CD8-positive, alpha-beta memory T cell (primary cell): ENCODE data around the gene ATP13A3. TPM values are rescaled to one million over a fixed set of nuclear protein-coding genes. Genes with fewer than 3 reads are reported as not detected.

Experiments used
- CTCF ChIA-PET: fragments of 350-600 bp; sonication (Branson Sonifier 250); formaldehyde crosslinking; loops from one replicate; lab custom pipeline; 2021; ENCODE audit warnings: antibody characterized with exemption; lab: Charles Lee
- POLR2A ChIA-PET: fragments of 350-600 bp; sonication (Branson Sonifier 250); formaldehyde crosslinking; loops from one replicate; lab custom pipeline; 2021; ENCODE audit warnings: antibody characterized with exemption; lab: Charles Lee
- DNase-seq, 5 donors: peaks; one replicate each; pipeline versions ENCODE4 v3.0.0 to v3.0.0-alpha.2; 2020 to 2022; ENCODE audit warnings: mixed read lengths in 1 of 5
- H3K27ac ChIP-seq: one replicate; pipeline ENCODE4 v1.7.0; 2013; ENCODE audit warnings: low read depth, mild to moderate bottlenecking, low read length, moderate library complexity
- H3K27me3 ChIP-seq: 2 replicates; pipeline ENCODE4 v1.7.0; 2013; ENCODE audit warnings: low read length, mild to moderate bottlenecking; ENCODE audit not compliant: insufficient read depth, poor library complexity, severe bottlenecking
- H3K36me3 ChIP-seq: 2 replicates; pipeline ENCODE4 v1.7.0; 2013; ENCODE audit warnings: mild to moderate bottlenecking, low read length, moderate library complexity; ENCODE audit not compliant: insufficient read depth
- H3K4me1 ChIP-seq: 2 replicates; pipeline ENCODE4 v1.7.0; 2013; ENCODE audit warnings: mild to moderate bottlenecking, low read length, moderate library complexity; ENCODE audit not compliant: insufficient read depth
- H3K4me3 ChIP-seq: 2 replicates; pipeline ENCODE4 v1.7.0; 2013; ENCODE audit warnings: mild to moderate bottlenecking, low read length
- H3K9me3 ChIP-seq: 2 replicates; pipeline ENCODE4 v1.7.0; 2013; ENCODE audit warnings: mild to moderate bottlenecking, low read length
- H3K27ac Mint-ChIP-seq, 8 donors: one replicate each; pipeline ENCODE4 v1.8.0; 2020 to 2021; ENCODE audit warnings: mixed read lengths in 8 of 8, mild to moderate bottlenecking in 6 of 8, inconsistent platforms in 3 of 8, moderate library complexity in 3 of 8
- H3K27me3 Mint-ChIP-seq, 2 donors: one replicate each; pipeline ENCODE4 v1.8.0; 2020 to 2021; ENCODE audit warnings: mixed read lengths in 2 of 2, mild to moderate bottlenecking in 1 of 2, moderate library complexity in 1 of 2
- H3K36me3 Mint-ChIP-seq, 3 donors: one replicate each; pipeline ENCODE4 v1.8.0; 2020 to 2021; ENCODE audit warnings: mixed read lengths in 3 of 3, inconsistent platforms in 1 of 3, mild to moderate bottlenecking in 1 of 3
- H3K4me1 Mint-ChIP-seq, 3 donors: one replicate each; pipeline ENCODE4 v1.8.0; 2020 to 2021; ENCODE audit warnings: mixed read lengths in 3 of 3, inconsistent platforms in 1 of 3, mild to moderate bottlenecking in 1 of 3
- H3K4me3 Mint-ChIP-seq, 7 donors: one replicate each; pipeline ENCODE4 v1.8.0; 2020 to 2021; ENCODE audit warnings: mixed read lengths in 7 of 7, mild to moderate bottlenecking in 6 of 7, moderate library complexity in 4 of 7, inconsistent platforms in 2 of 7
- H3K9me3 Mint-ChIP-seq, 5 donors: one replicate each; pipeline ENCODE4 v1.8.0; 2020 to 2022; ENCODE audit warnings: mixed read lengths in 5 of 5, mild to moderate bottlenecking in 3 of 5, moderate library complexity in 2 of 5, inconsistent platforms in 1 of 5
- polyA plus RNA-seq: library from polyadenylated mRNA; unstranded; fragments of 300-500 nt; fragmentation: Illumina TruSeq; gene quantifications from one replicate; pipeline ENCODE4 v1.2.3, GENCODE V29; 2021
- total RNA-seq, 2 experiments: library from RNA; stranded (reverse); gene quantifications; one replicate each; pipeline ENCODE4 v1.2.3, GENCODE V29; 2021

ATP13A3 gene
- total and polyA plus RNA-seq, 3 experiments from 2014 or later: 10.5 to 165 (median 144) TPM

DNA sequence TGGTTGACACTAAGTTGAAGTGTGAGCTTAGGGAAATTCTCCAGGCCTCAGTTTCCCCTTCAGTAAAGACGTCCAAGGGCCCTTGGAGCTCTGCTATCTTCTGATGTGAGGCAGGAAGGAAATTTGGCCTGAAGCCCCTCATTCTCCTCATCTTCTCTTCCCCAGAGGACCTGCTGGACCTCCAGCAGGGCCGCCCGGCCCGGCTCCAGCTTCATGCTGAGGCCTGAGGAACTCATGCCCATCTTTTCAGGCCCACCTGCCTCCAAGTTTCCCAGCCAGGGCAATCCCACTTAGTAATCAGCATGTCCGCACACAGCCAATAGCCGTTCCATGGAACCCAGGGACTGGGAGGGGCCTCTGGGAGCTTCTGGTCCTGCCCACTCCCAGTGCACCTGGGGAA is 121.3 kb downstream of the ATP13A3 start:
- H3K27me3 Mint-ChIP-seq: peaks cover 17 to 45% of the 10 kb centered on the region in 2 donors
- H3K9me3 ChIP-seq: no peaks in the 10 kb centered on the region
- ChIA-PET POLR2A (no interaction called here), CTCF (no interaction called here)
- no peak overlapping the region for H3K27ac ChIP-seq
- peaks cover 5% of the 10 kb centered on the region for H3K27me3 ChIP-seq
- H3K9me3 Mint-ChIP-seq: no peaks in the 10 kb centered on the region
- DNase-seq: no peak
- no peak overlapping the region for H3K4me3 ChIP-seq
- no peaks in the 10 kb centered on the region for H3K4me1 ChIP-seq
- H3K36me3 ChIP-seq: no peaks in the 10 kb centered on the region
- no peak overlapping the region for H3K4me3 Mint-ChIP-seq
- H3K27ac Mint-ChIP-seq: no peak overlapping the region
- H3K4me1 Mint-ChIP-seq: no peaks in the 10 kb centered on the region
- no peaks in the 10 kb centered on the region for H3K36me3 Mint-ChIP-seq

DNA sequence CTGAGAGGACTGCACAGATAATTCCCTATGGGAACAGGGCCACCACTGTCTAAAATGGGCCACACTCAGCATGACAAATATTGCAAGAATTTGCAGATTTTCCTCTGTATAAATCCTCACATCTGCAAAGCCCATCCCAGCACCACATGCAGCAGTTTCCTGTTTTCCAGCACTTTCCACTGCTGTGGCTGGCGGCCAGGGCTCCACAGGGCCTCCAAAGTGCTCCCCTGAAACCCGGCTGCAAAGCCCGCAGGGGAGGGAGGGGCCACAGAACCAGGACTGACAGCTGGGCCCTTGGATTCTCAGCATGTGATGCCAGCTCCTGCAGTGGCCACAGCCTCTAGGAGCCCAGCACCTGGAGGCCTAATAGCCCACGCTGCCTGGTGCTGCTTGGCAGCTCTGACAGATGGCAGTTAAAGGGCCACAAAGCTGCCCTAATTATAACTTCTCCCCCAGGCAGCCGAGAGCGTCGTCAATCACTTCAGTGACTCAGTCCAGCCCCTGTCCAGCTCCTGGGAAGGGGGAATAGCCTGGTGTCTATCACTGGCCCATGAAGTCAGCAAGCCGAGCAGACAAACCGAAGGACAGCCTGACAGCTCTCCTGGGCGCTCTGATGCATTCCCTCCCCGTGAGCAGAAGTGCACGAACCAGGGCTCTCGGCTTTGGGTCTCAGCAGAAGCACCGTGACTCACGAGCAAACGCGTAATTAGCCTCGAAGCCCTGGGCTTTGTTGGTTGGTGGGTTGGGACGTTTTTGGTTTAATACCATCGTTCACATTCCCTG is 122.0 kb downstream of the ATP13A3 start:
- no peak overlapping the region for H3K27ac ChIP-seq
- ChIA-PET POLR2A (no interaction called here), CTCF (no interaction called here)
- no peaks in the 10 kb centered on the region for H3K4me1 ChIP-seq
- Mint-ChIP-seq H3K27me3 (peaks cover 13 to 46% of the 10 kb centered on the region in 2 donors), H3K4me3 (no peak overlapping the region), H3K9me3 (no peaks in the 10 kb centered on the region), H3K27ac (no peak overlapping the region), H3K36me3 (no peaks in the 10 kb centered on the region), H3K4me1 (no peaks in the 10 kb centered on the region)
- DNase-seq: no peak
- H3K36me3 ChIP-seq: no peaks in the 10 kb centered on the region
- H3K9me3 ChIP-seq: no peaks in the 10 kb centered on the region
- no peak overlapping the region for H3K4me3 ChIP-seq
- H3K27me3 ChIP-seq: peaks cover 5% of the 10 kb centered on the region

DNA sequence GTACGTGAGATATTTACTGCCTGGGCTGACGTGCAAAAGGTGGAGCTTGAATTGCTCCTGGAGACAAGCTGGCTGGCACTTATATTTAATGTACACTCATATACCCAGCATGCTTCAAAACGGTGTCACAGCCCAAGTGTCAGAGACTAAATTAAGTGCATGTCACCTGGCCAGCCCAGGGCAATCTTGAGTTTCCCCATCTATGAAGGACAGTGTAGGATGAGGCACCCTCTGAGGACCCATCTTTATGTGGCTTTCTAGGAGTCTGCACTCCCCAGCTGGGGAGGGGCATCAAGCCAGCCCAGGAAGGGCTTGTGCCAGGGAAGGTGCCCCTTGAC is 122.5 kb downstream of the ATP13A3 start:
- peaks cover 5% of the 10 kb centered on the region for H3K27me3 ChIP-seq
- POLR2A ChIA-PET: no interaction called here
- H3K4me1 ChIP-seq: no peaks in the 10 kb centered on the region
- Mint-ChIP-seq H3K27me3 (peaks cover 13 to 47% of the 10 kb centered on the region in 2 donors), H3K4me1 (no peaks in the 10 kb centered on the region), H3K9me3 (no peaks in the 10 kb centered on the region), H3K4me3 (no peak overlapping the region), H3K36me3 (no peaks in the 10 kb centered on the region), H3K27ac (no peak overlapping the region)
- H3K36me3 ChIP-seq: no peaks in the 10 kb centered on the region
- DNase-seq: no peak
- H3K9me3 ChIP-seq: no peaks in the 10 kb centered on the region
- no peak overlapping the region for H3K27ac ChIP-seq
- H3K4me3 ChIP-seq: no peak overlapping the region
- CTCF ChIA-PET: interaction anchor here (0.5 kb wide), 1 partner anchor 333 kb away, joined by 3 read pairs; no protein-coding TSS in a partner anchor

DNA sequence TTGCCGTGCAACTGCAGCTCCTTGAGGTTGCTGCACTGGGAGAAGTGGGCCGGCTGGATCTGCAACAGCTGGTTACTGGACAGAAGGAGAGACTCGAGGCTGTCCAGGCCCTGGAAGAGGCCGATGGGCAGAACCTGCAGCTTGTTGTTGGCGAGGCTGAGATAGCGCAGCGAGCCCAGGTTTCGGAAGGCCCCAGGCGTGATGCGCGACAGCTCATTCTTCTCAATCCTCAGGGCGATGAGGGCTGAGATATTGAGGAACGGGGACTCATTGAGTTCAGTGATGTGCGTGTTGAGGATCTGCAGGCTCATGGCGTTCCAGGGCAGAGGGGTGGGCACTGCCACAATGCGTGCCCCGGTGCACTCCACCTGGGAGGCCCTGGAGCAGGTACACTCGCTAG is 126.2 kb downstream of the ATP13A3 start:
- H3K4me1 ChIP-seq: no peaks in the 10 kb centered on the region
- no peak for DNase-seq
- Mint-ChIP-seq H3K4me3 (no peak overlapping the region), H3K9me3 (no peaks in the 10 kb centered on the region), H3K27ac (no peak overlapping the region), H3K27me3 (peaks cover 19 to 42% of the 10 kb centered on the region in 2 donors), H3K4me1 (no peaks in the 10 kb centered on the region), H3K36me3 (no peaks in the 10 kb centered on the region)
- ChIA-PET CTCF (interaction anchor here (2.2 kb wide), 1 partner anchor 16 kb away, joined by 8 read pairs; no protein-coding TSS in a partner anchor), POLR2A (no interaction called here)
- no peak overlapping the region for H3K27ac ChIP-seq
- H3K4me3 ChIP-seq: no peak overlapping the region
- no peaks in the 10 kb centered on the region for H3K9me3 ChIP-seq
- H3K36me3 ChIP-seq: no peaks in the 10 kb centered on the region
- H3K27me3 ChIP-seq: no peaks in the 10 kb centered on the region

DNA sequence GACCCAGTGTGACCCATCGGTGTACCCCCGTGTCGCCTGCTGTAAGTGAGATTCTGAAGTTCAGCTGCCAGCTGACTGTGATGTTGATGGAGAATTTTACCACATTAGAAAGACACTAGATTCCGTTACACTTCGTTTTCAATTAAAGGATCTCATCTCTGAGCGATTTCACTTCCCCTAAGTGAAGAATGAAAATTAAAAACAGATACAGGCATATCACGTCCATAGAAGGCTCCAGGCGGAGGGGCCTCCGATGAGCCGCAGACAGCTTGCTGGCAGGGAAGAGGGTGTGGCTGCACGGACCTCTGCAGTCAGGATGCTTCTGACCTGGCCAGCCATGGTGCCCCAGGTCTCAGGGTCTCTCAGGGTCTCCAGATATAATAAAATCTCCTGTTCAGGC is 129.1 kb downstream of the ATP13A3 start:
- no peak overlapping the region for H3K4me3 Mint-ChIP-seq
- H3K9me3 Mint-ChIP-seq: no peaks in the 10 kb centered on the region
- no peaks in the 10 kb centered on the region for H3K4me1 Mint-ChIP-seq
- H3K4me1 ChIP-seq: no peaks in the 10 kb centered on the region
- no peaks in the 10 kb centered on the region for H3K36me3 Mint-ChIP-seq
- H3K27me3 Mint-ChIP-seq: peaks cover 12 to 30% of the 10 kb centered on the region in 2 donors
- ChIA-PET CTCF (interaction anchor here (1.1 to 1.7 kb wide), 2 partner anchors 11 to 24 kb away, joined by 3 read pairs; no protein-coding TSS in a partner anchor), POLR2A (no interaction called here)
- H3K9me3 ChIP-seq: no peaks in the 10 kb centered on the region
- no peak overlapping the region for H3K27ac ChIP-seq
- no peaks in the 10 kb centered on the region for H3K27me3 ChIP-seq
- no peak overlapping the region for H3K4me3 ChIP-seq
- DNase-seq: no peak
- no peaks in the 10 kb centered on the region for H3K36me3 ChIP-seq
- peak overlapping the region in 1 of 8 donors; percentile 14 for H3K27ac Mint-ChIP-seq

DNA sequence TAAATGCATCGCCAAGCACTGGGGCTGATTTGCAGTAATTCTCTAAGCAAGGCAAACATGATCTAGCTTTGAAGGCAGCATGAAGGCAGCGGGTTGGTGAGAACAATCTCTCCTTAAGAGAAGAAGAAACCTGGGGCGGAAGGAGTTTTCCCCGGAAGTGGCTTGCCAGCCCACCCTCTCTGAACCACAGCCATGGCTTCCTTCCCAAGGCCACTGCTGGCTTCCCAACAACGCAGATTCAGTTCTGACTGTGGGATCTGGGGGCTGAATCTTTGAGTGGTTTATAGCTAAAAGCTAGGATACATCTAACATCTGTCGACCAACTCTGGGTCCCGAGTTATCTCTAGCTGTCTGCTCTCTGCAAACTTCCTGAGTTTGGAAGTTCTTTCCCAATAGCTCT is 131.4 kb downstream of the ATP13A3 start:
- no peak overlapping the region for H3K4me3 ChIP-seq
- H3K36me3 Mint-ChIP-seq: no peaks in the 10 kb centered on the region
- no peak for DNase-seq
- H3K27me3 Mint-ChIP-seq: peaks cover 12 to 25% of the 10 kb centered on the region in 2 donors
- ChIA-PET CTCF (interaction anchor here (1.0 to 1.2 kb wide), 2 partner anchors 12 to 22 kb away, joined by 3 read pairs; no protein-coding TSS in a partner anchor), POLR2A (no interaction called here)
- no peak overlapping the region for H3K27ac Mint-ChIP-seq
- no peaks in the 10 kb centered on the region for H3K36me3 ChIP-seq
- no peak overlapping the region for H3K27ac ChIP-seq
- no peaks in the 10 kb centered on the region for H3K27me3 ChIP-seq
- H3K9me3 ChIP-seq: no peaks in the 10 kb centered on the region
- H3K4me3 Mint-ChIP-seq: no peak overlapping the region
- no peaks in the 10 kb centered on the region for H3K9me3 Mint-ChIP-seq
- H3K4me1 Mint-ChIP-seq: no peaks in the 10 kb centered on the region
- no peaks in the 10 kb centered on the region for H3K4me1 ChIP-seq

DNA sequence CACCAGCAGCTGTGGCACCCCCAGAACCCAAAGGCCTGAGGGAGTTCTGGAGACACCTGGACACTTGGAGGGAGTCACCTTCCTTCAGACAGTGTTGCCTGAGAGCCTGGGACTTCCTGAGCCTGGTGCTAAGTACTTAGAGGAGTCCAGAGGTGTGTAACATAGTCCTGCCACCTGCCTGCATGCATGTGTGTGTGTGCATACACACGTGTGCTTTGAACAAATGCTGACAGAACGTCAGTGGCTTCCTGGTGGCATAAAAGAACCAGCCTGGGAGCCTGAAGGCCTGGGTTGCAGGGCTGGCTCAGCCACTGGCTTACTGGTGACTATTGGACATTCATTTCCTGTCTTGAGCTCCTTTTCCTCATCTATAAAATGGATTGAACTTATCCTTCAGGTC is 132.5 kb downstream of the ATP13A3 start:
- H3K9me3 ChIP-seq: no peaks in the 10 kb centered on the region
- POLR2A ChIA-PET: no interaction called here
- Mint-ChIP-seq H3K27me3 (peaks cover 10 to 15% of the 10 kb centered on the region in 2 donors), H3K36me3 (no peaks in the 10 kb centered on the region), H3K4me3 (no peak overlapping the region), H3K4me1 (no peaks in the 10 kb centered on the region), H3K9me3 (no peaks in the 10 kb centered on the region), H3K27ac (no peak overlapping the region)
- no peaks in the 10 kb centered on the region for H3K36me3 ChIP-seq
- H3K27me3 ChIP-seq: no peaks in the 10 kb centered on the region
- no peak for DNase-seq
- H3K4me1 ChIP-seq: no peaks in the 10 kb centered on the region
- H3K27ac ChIP-seq: no peak overlapping the region
- H3K4me3 ChIP-seq: no peak overlapping the region
- CTCF ChIA-PET: no interaction called here
